Uterus (tissue), 4 donors: Measurements from ENCODE around the gene ISCU. TPM values are rescaled to one million over a fixed set of nuclear protein-coding genes. Genes with fewer than 3 reads are reported as not detected.
"Not testable (repeated sequence)": the region's sequence is repeated elsewhere in the genome, so short reads cannot be mapped to it uniquely, and the experiment has no call there.

ENCODE experiments used
- DNase-seq, 2 donors: peaks; one replicate each; pipeline ENCODE4 v3.0.0-alpha.2; 2019 to 2020
- H3K27ac ChIP-seq, 2 donors: fragments of 200-600 bp; sonication (generic); 1 replicate in 1 of 2; 2 replicates in 1 of 2; pipeline ENCODE4 v1.5.1; 2016 to 2018
- H3K27me3 ChIP-seq, 2 donors: fragments of 200-600 bp; sonication (generic); one replicate each; pipeline ENCODE4 v1.5.1; 2018 to 2019; ENCODE audit warnings: control low read depth in 1 of 2
- H3K36me3 ChIP-seq, 2 donors: fragments of 200-600 bp; sonication (generic); one replicate each; pipeline ENCODE4 v1.5.1; 2019; ENCODE audit warnings: control low read depth in 1 of 2
- H3K4me1 ChIP-seq, 2 donors: fragments of 200-600 bp; sonication (generic); one replicate each; pipeline ENCODE4 v1.5.1; 2018 to 2019; ENCODE audit warnings: control low read depth in 1 of 2
- H3K4me3 ChIP-seq, 2 donors: fragments of 200-600 bp; sonication (generic); 1 replicate in 1 of 2; 2 replicates in 1 of 2; pipeline ENCODE4 v1.5.1; 2018 to 2019; ENCODE audit warnings: mild to moderate bottlenecking in 1 of 2
- H3K9me3 ChIP-seq, 2 donors: fragments of 200-600 bp; sonication (generic); one replicate each; pipeline ENCODE4 v1.5.1; 2019; ENCODE audit warnings: control low read depth in 1 of 2
- CTCF ChIP-seq, 4 experiments: fragments of 200-600 bp in 2 of 4; fragments of 450-650 bp in 2 of 4; sonication (generic) in 2 of 4; IDR thresholded peaks; one replicate each; pipeline ENCODE4 v1.5.1; 2016 to 2019; ENCODE audit warnings: antibody characterized with exemption in 4 of 4, mild to moderate bottlenecking in 2 of 4, moderate library complexity in 1 of 4
- POLR2A ChIP-seq, 2 donors: fragments of 450-650 bp; IDR thresholded peaks; one replicate each; pipeline ENCODE4 v1.6.1; 2016; ENCODE audit warnings: antibody characterized with exemption in 2 of 2, mild to moderate bottlenecking in 1 of 2, moderate library complexity in 1 of 2
- intact Hi-C: fragments of 100-400 bp; cut with DNase I; formaldehyde crosslinking; loops from one replicate; pipeline ENCODE4 v1.15.1; 2023; ENCODE audit warnings: low total_unique reads
- total RNA-seq, 4 donors: library from RNA; depleted of rRNA in 3 of 4; stranded (reverse); fragments of >200 nt in 3 of 4; gene quantifications; one replicate each; pipeline versions ENCODE4 v1.1.0 to v1.2.4, GENCODE V29; 2014 to 2023
- donor health status: DM: yes; HTN: yes; CAD: no.

ISCU gene
- total RNA-seq, 4 donors from 2014 or later = 81.3 to 226 (median 161) TPM

DNA sequence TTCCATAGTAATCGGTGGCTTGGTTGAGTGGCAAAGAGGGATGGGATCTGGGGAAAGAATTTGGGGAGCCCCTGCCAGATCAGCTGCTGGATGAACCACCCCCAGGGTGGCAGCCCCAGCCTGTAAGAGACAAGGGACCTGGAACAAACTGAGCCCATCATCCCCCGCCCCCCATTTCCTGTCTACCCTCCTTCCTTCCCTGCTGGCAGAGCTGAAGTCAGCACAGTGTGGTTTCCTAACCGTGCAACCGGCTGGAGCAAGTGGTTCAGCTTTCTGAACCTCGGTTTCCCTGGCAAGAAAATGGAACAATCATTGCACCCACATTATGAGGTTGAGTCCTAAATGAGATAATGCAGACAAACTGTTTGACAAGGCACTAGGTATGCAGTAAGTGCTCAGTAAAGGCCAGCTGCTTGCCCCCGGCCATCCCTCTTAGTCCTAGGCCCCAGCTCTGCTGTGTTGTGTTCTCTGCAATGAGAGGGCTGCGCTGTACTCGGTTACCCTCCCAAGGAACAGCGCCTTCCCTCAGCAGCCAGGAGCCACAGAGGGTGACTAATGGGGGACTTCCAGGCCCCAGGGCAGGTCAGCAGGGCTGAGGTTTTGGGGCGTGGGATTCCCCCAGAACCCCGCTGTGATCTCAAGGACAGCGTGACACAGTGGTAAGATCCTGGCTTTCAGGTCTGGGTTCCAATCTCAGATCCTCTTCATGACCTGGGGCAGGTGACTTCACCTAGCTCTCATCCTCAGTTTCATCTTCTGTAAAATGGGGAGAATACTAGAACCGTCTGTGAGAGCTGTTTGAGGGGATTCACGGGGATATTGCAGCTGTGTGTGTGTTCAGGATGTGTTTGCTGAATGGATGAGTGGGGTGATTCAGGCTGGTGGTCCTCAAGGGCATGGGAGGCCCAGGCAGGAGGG lies 54.8 kb downstream of the ISCU start:
- H3K9me3 ChIP-seq = no peaks in the 10 kb centered on the region
- H3K4me1 ChIP-seq = no peaks in the 10 kb centered on the region
- TF ChIP-seq CTCF (IDR thresholded peaks at IDR 0.05) = no peak
- no peak for TF ChIP-seq POLR2A (IDR thresholded peaks at IDR 0.05)
- no peak overlapping the region for H3K27ac ChIP-seq
- H3K36me3 ChIP-seq = no peaks in the 10 kb centered on the region
- DNase-seq = no peak
- H3K4me3 ChIP-seq = no peak overlapping the region
- intact Hi-C loops = loop anchor here (5.0 kb wide), 1 partner anchor 55 kb away; the partner anchor contains the start of genes ISCU and SART3
- no peaks in the 10 kb centered on the region for H3K27me3 ChIP-seq

DNA sequence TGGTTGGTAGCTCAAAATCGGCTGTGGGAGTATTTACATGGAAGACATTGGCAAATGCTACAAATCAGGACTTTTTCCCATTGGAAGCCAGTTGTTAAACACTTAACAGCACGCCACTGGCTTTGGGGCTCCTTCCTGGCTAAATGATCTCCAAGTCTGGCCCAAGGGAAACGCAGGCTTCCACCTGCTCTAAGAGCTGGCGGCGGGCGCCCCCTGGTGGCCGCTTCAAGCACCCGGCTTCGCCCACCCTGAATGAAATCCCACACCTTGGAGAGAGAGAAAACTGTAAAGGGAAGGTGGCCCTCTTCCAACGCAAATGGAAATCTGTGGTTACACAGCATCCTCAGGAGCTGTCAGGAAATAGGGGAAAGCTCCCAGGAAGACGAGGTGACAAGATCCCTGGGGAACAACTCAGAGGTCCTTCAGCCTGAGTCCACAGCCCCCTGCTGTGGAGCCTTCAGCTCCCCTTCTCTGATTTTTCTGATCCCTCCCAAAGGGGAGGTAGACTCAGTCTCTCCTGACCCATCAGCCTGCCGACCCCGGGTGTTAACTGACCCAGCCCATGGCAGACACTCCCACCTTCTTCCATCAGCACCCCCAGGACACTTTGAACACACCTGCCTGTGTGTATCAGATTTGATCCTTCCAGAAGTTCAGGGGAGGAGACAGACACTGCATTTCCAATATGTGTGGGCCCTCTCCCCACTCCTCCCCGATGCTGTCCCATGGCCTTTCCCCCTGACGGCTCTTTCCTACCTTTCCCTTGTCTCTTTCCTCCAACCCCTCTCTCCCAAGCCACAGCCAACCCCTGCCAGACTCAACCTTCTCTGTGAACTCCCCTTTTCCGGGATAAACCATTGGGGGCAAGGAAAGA lies 55.9 kb downstream of the ISCU start:
- peak; percentile 80 to 83 for DNase-seq
- TF ChIP-seq POLR2A (IDR thresholded peaks at IDR 0.05) (no peak), CTCF (IDR thresholded peaks at IDR 0.05) (peak; percentile 90 to 98 (median 92))
- intact Hi-C loops = loop anchor here (5.0 kb wide), 1 partner anchor 56 kb away; the partner anchor contains the start of genes ISCU and SART3
- H3K4me1 ChIP-seq = no peaks in the 10 kb centered on the region
- no peak overlapping the region for H3K4me3 ChIP-seq
- no peaks in the 10 kb centered on the region for H3K27me3 ChIP-seq
- no peaks in the 10 kb centered on the region for H3K36me3 ChIP-seq
- no peak overlapping the region for H3K27ac ChIP-seq
- no peaks in the 10 kb centered on the region for H3K9me3 ChIP-seq

GRCh38 chr12:108618953-108619274 lies 56.5 kb downstream of the ISCU start:
- not testable (repeated sequence) for H3K9me3 ChIP-seq, H3K36me3 ChIP-seq, H3K4me3 ChIP-seq, H3K27me3 ChIP-seq, DNase-seq, H3K4me1 ChIP-seq, H3K27ac ChIP-seq
- intact Hi-C loops = loop anchor here (5.0 kb wide), 1 partner anchor 57 kb away; the partner anchor contains the start of genes ISCU and SART3

Other genes starting within 250 kb of the ISCU start
- gene CMKLR1, start 223.3 kb upstream of the ISCU start, total RNA-seq = 10 to 100 TPM in 2 of 4 donors, 1 to 10 TPM in 2; 8.2 to 27.1 (median 11.5) TPM
- gene FICD, start 47.3 kb upstream of the ISCU start, total RNA-seq = 10 to 100 TPM in 1 of 4 donors, 1 to 10 TPM in 3; 3.5 to 11.5 (median 4.3) TPM
- gene SART3, start 1.4 kb upstream of the ISCU start, total RNA-seq = 10 to 100 TPM; 16.2 to 86.1 (median 55.7) TPM
- gene TMEM119, start 35.5 kb downstream of the ISCU start, total RNA-seq = 100 to 1,000 TPM in 1 of 4 donors, 10 to 100 TPM in 2, 1 to 10 TPM in 1; 9.1 to 102 (median 12.4) TPM
- 1 to 10 TPM; 1.5 to 6.5 (median 2.9) TPM for gene SELPLG, start 71.3 kb downstream of the ISCU start, total RNA-seq
- gene CORO1C, start 168.9 kb downstream of the ISCU start, total RNA-seq = 100 to 1,000 TPM; 129 to 357 (median 235) TPM